8988T (cell line): Measurements from ENCODE around the gene LBX1.
"Not testable (repeated sequence)": the region's sequence is repeated elsewhere in the genome, so short reads cannot be mapped to it uniquely, and the experiment has no call there.

Experiments used
- DNase-seq: peaks from one replicate; pipeline ENCODE4 v3.0.0; 2011

LBX1 gene

DNA sequence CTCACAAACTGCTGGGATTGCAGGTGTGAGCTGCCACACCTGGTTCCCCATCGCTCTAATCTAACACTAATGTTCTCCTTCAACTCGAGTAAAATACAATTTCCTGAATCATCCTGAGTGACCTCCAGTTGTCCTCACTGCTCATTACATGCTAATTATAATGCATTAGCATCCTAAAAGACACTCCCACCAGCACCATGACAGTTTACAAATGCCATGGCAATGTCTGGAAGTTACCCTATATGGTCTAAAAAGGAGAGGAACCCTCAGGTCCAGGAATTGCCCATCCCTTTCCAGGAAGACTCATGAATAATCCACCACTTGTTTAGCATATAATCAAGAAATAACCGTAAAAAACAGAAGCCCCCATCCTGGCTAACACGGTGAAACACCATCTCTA is 26.6 kb downstream of the LBX1 start:
- not testable (repeated sequence) for DNase-seq

- not testable (repeated sequence) for DNase-seq
Observed at GRCh38 chr10:101198326-101198977, 30.8 kb downstream of the LBX1 start.

GRCh38 chr10:101195921-101196320 is 33.3 kb downstream of the LBX1 start:
- no peak for DNase-seq

DNA sequence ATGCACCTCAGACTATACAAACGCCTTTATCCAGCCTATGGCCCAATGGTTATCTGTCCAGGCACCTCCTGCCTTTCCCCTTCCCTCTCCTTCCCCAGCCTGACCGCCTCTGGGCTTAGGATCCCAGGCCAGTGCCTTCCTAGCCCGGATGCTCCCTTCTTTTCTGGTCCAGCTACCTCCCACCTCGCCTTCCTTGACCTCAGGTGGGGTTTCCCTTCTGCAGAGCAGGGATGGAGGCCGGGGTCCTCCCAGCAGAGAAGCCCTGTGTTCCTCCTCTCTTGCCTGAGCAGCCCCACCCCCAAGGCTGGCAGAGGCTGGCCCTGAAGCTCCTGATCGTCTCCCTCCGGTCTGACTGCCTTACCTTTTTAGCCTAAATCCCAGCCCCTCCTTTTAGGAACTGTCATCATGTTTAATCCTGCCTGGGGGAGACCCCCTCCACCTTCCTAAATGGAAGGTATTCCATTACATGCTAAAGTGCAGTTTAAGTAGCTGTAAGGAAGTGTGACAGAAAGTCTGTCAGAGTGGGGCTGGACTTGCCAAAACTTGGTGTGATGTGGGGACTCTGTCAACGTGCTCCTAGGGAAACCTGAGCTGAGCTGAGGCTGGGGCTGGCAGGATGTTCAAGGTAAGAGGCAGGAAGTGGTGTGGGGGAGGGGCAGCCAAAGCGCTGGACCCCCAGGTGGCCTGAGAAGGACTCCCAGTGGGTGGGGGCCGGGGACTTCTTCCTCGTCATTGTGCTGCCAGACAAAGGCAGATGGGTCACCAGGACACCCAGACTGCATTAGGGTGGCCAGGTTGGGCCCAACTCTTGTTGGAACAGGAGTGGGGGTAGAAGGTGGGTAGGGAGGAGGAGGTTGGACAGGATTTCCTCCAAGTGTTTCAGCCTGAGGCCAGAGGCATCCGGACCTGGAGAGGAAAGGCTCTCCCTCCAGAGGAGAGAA is 39.5 kb downstream of the LBX1 start:
- no peak for DNase-seq

DNA sequence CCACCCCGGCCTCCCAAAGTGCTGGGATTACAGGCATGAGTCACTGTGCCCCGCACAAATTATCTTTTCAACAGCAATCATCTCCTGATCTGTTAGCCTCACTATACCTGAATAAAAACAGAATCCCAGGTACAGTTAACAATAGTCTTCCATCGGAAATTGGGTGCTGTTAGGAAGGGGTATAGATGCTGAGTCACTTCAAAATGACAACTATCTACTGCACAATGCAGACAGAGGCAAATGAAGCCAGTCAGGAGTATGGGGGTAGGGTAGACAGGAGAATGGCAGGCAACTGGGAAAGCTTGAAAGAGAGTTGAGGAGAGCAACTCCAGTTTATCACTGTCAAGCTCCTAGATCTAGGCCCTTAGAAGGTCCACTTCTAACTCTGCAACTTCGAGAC is 40.3 kb downstream of the LBX1 start:
- DNase-seq: no peak

DNA sequence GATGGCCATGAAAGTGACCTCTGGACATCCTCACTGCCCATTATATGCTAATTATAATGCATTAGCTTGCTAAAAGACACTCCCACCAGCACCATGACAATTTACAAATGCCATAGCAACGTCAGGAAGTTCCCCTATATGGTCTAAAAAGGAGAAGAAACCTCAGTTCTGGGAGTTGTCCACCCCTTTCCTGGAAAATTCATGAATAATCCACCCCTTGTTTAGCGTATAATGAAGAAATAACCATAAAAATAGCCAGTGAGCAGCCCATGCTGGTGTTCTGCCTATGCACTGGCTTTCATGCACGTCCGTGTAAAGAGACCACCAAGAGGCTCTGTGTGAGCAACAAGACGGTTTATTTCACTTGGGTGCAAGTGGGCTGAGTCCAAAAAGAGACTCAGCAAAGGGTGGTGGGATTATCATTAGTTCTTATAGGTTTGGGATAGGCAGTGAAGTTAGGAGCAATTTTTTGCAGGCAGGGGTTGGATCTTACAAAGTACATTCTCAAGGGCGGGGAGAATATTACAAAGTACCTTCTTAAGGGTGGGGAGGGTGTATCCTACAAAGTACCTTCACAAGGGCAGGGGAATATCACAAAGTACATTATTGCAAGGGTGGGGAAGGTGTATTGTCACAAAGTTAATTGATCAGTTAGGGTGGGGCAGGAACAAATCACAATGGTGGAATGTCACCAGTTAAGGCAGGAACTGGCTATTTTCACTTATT is 45.6 kb downstream of the LBX1 start:
- DNase-seq: no peak

- DNase-seq: no peak
Observed at GRCh38 chr10:101182936-101183335, 46.3 kb downstream of the LBX1 start.
